Caco-2 (cell line): ENCODE results near the gene SLC16A3. TPM values are rescaled to one million over a fixed set of nuclear protein-coding genes. Genes with fewer than 3 reads are reported as not detected.

Experiments used
- BruUV-seq: library from RNA; stranded (reverse); fragments of 400-500 nt; replicated peaks from 2 replicates; lab custom pipeline; 2021; lab: Mats Ljungman, UMichigan
- CTCF ChIA-PET: fragments of 300-600 bp; sonication (Branson Sonifier 250); formaldehyde crosslinking; loops from one replicate; lab custom pipeline; 2022; ENCODE audit warnings: antibody characterized with exemption; lab: Charles Lee
- POLR2A ChIA-PET: fragments of 300-600 bp; sonication (Branson Sonifier 250); formaldehyde crosslinking; loops from one replicate; lab custom pipeline; 2022; ENCODE audit warnings: antibody characterized with exemption; lab: Charles Lee
- DNase-seq, 2 experiments: peaks; one replicate each; pipeline versions ENCODE4 v3.0.0 to v3.0.0-alpha.2; 2020 to 2022
- H3K27me3 ChIP-seq: replicated peaks from 2 replicates; pipeline ENCODE4 v1.6.0; 2011; ENCODE audit warnings: low read length; ENCODE audit not compliant: control insufficient read depth, insufficient read depth
- H3K36me3 ChIP-seq: 2 replicates; pipeline ENCODE4 v1.5.1; 2011; ENCODE audit warnings: low read length; ENCODE audit not compliant: control insufficient read depth, insufficient read depth
- H3K4me1 ChIP-seq: fragments of 250-450 bp; sonication (Bioruptor Pico); 2 replicates; pipeline ENCODE4 v1.5.1; 2020; ENCODE audit warnings: mild to moderate bottlenecking
- H3K4me3 ChIP-seq: 2 replicates; pipeline ENCODE4 v1.5.1; 2011; ENCODE audit warnings: low read depth, mild to moderate bottlenecking, control low read depth, low read length
- H3K9me3 ChIP-seq: fragments of 250-450 bp; sonication (Bioruptor Pico); 2 replicates; pipeline ENCODE4 v1.5.1; 2020; ENCODE audit warnings: mild to moderate bottlenecking, moderate library complexity
- H3K27ac Mint-ChIP-seq: one replicate; pipeline ENCODE4 v1.8.0; 2022; ENCODE audit warnings: mixed read lengths; ENCODE audit not compliant: unreplicated experiment
- H3K27me3 Mint-ChIP-seq: one replicate; pipeline ENCODE4 v1.8.0; 2022; ENCODE audit warnings: mixed read lengths; ENCODE audit not compliant: insufficient read depth, unreplicated experiment
- H3K36me3 Mint-ChIP-seq: one replicate; pipeline ENCODE4 v1.8.0; 2022; ENCODE audit warnings: mild to moderate bottlenecking, mixed read lengths; ENCODE audit not compliant: insufficient read depth, unreplicated experiment
- H3K4me1 Mint-ChIP-seq: one replicate; pipeline ENCODE4 v1.8.0; 2022; ENCODE audit warnings: low read depth, mixed read lengths; ENCODE audit not compliant: unreplicated experiment
- H3K4me3 Mint-ChIP-seq: one replicate; pipeline ENCODE4 v1.8.0; 2022; ENCODE audit warnings: mild to moderate bottlenecking, moderate library complexity, mixed read lengths; ENCODE audit not compliant: unreplicated experiment
- H3K9me3 Mint-ChIP-seq: one replicate; pipeline ENCODE4 v1.8.0; 2022; ENCODE audit warnings: mixed read lengths; ENCODE audit not compliant: unreplicated experiment
- intact Hi-C: fragments of 100-400 bp; cut with micrococcal nuclease; formaldehyde crosslinking; loops from one replicate; pipeline ENCODE4 v1.10.0; 2022; ENCODE audit not compliant: unreplicated experiment
- total RNA-seq: library from RNA; stranded (reverse); gene quantifications from 2 replicates; pipeline ENCODE4 v1.2.3, GENCODE V29; 2022
- TF ChIP-seq, protein P1 (sequence below), 2 experiments: fragments of 200-600 bp in 1 of 2; IDR thresholded peaks; 1 replicate in 1 of 2; 2 replicates in 1 of 2; pipeline versions ENCODE4 v1.5.1 to v1.8.0; 2011 to 2022; ENCODE audit warnings: antibody characterized with exemption in 1 of 2, control low read depth in 1 of 2, inconsistent platforms in 1 of 2, low read depth in 1 of 2, low read length in 1 of 2, mild to moderate bottlenecking in 1 of 2, moderate library complexity in 1 of 2; ENCODE audit not compliant: insufficient read depth in 1 of 2, severe bottlenecking in 1 of 2, unreplicated experiment in 1 of 2

SLC16A3 gene
- total RNA-seq, 1 experiment from 2014 or later, result 13.1 TPM

DNA sequence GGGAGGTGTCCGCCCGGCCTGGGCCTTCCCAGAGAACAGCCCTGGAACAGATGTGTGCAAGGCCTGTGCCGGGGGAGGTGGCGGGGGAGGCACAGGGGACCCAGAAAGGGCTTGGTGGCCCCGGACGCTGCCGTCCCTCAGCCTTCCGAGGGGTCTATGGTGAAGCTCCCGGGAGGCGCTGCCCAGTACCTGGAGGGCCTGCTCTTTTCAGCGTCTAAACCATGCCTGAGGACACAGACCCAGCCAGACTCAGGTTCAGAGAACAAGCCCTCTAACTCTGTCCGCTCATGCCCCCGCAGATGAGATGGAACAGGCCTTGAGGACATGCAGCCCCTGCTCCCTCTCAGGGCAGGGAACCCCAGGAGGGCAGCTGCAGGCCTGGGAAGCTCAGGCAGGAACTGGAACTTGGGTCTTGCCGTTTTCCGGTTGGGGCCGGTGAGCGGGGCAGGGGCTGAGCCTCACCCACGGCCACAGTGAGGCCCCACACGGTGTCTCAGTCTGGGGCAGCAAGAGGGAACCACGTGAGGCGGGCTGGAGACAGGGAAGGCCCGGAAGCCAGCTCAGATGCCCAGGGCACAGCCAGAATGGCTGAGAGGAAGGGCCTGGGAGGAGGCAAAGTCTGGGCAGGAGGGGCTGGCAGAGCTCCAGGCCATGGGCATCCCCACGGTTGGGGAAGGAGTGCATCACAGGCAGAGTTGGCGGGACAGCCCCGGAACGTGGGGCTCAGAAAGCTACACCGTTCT is 12.5 kb downstream of the SLC16A3 start:
- Histone ChIP-seq H3K27me3 (no peaks in the 10 kb centered on the region), H3K4me1 (peaks cover 4% of the 10 kb centered on the region; the same call in 1 of the 2 replicates), H3K36me3 (peaks cover 11% of the 10 kb centered on the region), H3K4me3 (no peak overlapping the region), H3K9me3 (no peaks in the 10 kb centered on the region)
- TF ChIP-seq, protein P1, sequence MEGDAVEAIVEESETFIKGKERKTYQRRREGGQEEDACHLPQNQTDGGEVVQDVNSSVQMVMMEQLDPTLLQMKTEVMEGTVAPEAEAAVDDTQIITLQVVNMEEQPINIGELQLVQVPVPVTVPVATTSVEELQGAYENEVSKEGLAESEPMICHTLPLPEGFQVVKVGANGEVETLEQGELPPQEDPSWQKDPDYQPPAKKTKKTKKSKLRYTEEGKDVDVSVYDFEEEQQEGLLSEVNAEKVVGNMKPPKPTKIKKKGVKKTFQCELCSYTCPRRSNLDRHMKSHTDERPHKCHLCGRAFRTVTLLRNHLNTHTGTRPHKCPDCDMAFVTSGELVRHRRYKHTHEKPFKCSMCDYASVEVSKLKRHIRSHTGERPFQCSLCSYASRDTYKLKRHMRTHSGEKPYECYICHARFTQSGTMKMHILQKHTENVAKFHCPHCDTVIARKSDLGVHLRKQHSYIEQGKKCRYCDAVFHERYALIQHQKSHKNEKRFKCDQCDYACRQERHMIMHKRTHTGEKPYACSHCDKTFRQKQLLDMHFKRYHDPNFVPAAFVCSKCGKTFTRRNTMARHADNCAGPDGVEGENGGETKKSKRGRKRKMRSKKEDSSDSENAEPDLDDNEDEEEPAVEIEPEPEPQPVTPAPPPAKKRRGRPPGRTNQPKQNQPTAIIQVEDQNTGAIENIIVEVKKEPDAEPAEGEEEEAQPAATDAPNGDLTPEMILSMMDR (IDR thresholded peaks at IDR 0.05; ENCODE audit: insufficient read depth in 1 of 2, low read depth in 1 of 2, low read length in 1 of 2, severe bottlenecking in 1 of 2, unreplicated experiment in 1 of 2), result no peak
- Mint-ChIP-seq H3K9me3 (no peaks in the 10 kb centered on the region), H3K4me1 (peaks cover 13% of the 10 kb centered on the region), H3K4me3 (no peak overlapping the region), H3K27ac (no peak overlapping the region), H3K36me3 (peaks cover 79% of the 10 kb centered on the region), H3K27me3 (no peaks in the 10 kb centered on the region)
- intact Hi-C loops, result no loop called here
- POLR2A ChIA-PET, result no interaction called here
- CTCF ChIA-PET, result interaction anchor here (1.0 kb wide), 1 partner anchor 51 kb away, joined by 3 read pairs; no protein-coding TSS in a partner anchor
- no TSS peak for BruUV-seq
- no peak for DNase-seq

DNA sequence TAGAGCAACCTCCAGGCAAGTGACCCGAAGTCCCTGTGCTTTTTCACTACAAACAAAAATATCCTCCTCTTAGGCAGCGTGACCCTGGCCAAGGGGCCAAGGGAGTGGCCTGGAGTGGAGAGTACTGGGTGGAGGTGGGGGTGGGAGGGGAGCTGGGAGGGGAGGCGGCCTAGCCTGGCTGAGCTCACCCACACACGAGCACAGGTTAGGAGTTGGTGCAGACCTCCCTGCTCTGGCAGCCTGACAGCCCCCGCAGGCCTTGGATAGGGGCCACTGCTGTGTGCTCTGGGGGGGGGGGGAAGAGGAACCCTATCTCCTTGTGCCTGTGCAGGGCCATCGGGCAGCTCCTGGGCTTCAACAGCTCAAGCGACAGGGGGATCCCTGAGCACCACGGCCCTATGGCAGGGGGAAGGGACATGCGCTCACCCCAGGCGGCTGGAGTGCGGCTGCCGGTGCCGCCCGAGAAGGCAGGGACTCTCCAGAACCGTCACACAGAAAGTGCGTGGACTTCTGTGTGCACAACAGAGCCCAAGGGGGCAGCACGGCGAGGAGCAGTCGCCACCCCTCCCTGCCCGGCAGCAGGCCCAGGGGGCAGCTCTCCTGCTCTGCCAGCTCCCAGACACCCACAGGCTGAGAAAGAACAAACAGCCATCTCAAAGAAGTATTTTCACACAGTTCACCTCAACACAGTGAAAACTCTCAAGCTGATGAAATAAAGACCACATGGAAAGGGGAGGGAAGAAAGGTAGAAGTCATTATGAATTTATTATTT is 13.3 kb downstream of the SLC16A3 start:
- Mint-ChIP-seq H3K4me3 (no peak overlapping the region), H3K4me1 (peaks cover 13% of the 10 kb centered on the region), H3K27me3 (no peaks in the 10 kb centered on the region), H3K36me3 (peaks cover 87% of the 10 kb centered on the region), H3K27ac (peak overlapping the region; percentile 12), H3K9me3 (no peaks in the 10 kb centered on the region)
- TF ChIP-seq, protein P1 (IDR thresholded peaks at IDR 0.05; ENCODE audit: insufficient read depth in 1 of 2, low read depth in 1 of 2, low read length in 1 of 2, severe bottlenecking in 1 of 2, unreplicated experiment in 1 of 2), result no peak
- ChIA-PET CTCF (interaction anchor here (1.0 kb wide), 1 partner anchor 50 kb away, joined by 3 read pairs; no protein-coding TSS in a partner anchor), POLR2A (no interaction called here)
- no peaks in the 10 kb centered on the region for H3K9me3 ChIP-seq
- intact Hi-C loops, result no loop called here
- no peak for DNase-seq
- BruUV-seq, result no TSS peak
- no peak overlapping the region for H3K4me3 ChIP-seq
- H3K36me3 ChIP-seq, result peaks cover 11% of the 10 kb centered on the region
- H3K27me3 ChIP-seq, result no peaks in the 10 kb centered on the region
- H3K4me1 ChIP-seq, result no peaks in the 10 kb centered on the region

DNA sequence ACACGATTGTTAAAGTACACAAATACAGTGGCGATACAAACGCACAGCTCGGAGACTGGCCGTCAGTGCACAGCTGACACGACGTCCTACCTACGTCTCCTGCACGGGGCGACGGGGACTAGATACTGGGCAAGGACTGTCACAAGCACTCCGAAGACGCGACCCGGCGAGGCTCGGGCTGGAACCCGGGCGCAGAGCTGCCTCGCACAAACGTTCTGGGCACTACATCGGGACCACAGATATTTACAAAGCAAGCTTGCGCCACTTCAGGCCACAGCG is 13.8 kb downstream of the SLC16A3 start:
- intact Hi-C loops, result no loop called here
- ChIA-PET POLR2A (no interaction called here), CTCF (no interaction called here)
- Mint-ChIP-seq H3K27me3 (no peaks in the 10 kb centered on the region), H3K4me1 (peaks cover 13% of the 10 kb centered on the region), H3K9me3 (no peaks in the 10 kb centered on the region), H3K27ac (peak overlapping the region; percentile 12), H3K36me3 (peaks cover 87% of the 10 kb centered on the region), H3K4me3 (no peak overlapping the region)
- Histone ChIP-seq H3K36me3 (peaks cover 12% of the 10 kb centered on the region), H3K4me3 (no peak overlapping the region), H3K9me3 (no peaks in the 10 kb centered on the region), H3K4me1 (no peaks in the 10 kb centered on the region), H3K27me3 (no peaks in the 10 kb centered on the region)
- DNase-seq, result no peak
- no TSS peak for BruUV-seq
- TF ChIP-seq, protein P1 (IDR thresholded peaks at IDR 0.05; ENCODE audit: insufficient read depth in 1 of 2, low read depth in 1 of 2, low read length in 1 of 2, severe bottlenecking in 1 of 2, unreplicated experiment in 1 of 2), result no peak
